Forelimb muscle (tissue), 1 donor: ENCODE data around the gene MRPS16. TPM values are rescaled to one million over a fixed set of nuclear protein-coding genes. Genes with fewer than 3 reads are reported as not detected.
"Not testable (repeated sequence)": the region's sequence is repeated elsewhere in the genome, so short reads cannot be mapped to it uniquely, and the experiment has no call there.

Source experiments
- DNase-seq: peaks from one replicate; pipeline ENCODE4 v3.0.0-alpha.2; 2013; ENCODE audit warnings: low read depth
- polyA plus RNA-seq: library from polyadenylated mRNA; unstranded; fragments of 120-200 nt; gene quantifications from one replicate; pipeline ENCODE4 v1.2.1, GENCODE V29; 2013; ENCODE audit not compliant: insufficient read length

Gene MRPS16
- polyA plus RNA-seq, result 67.4 TPM

DNA sequence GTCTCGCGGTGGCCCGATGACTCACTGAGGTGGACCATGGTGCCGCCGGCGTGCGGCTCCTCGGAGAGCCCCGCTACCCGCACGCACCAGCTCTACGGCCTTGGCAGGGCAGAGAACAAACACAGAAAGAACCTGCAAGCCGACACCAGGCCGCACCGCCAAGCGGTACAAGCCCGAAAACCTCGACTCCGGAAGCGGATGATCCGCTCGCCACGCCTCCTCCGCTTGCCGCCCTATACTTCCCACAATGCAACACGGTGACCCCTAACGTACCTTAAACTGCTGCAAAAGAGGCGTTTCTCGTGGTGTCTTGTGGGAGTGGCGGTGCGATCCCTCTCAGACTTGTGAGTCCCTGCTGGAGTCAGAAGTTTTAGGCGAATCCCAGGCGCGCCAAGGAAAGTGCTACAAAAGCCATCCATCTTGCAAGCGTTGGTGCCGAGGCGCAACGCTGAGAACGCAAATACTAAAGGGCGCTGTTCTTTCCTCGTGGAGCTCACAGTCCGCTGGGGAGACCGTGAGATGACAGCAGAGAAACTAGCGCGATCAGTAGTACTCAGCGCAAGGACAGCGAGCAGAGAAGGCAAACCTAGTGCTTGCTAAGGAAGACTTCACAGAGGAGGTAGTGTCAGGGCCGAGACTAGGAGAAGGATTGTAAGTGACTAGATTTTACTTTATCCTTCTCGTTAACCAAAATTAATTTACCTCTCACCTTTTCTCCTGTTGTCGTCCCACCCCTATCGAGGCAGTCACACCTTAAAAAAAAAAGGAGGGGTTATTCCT lies at the start of gene MRPS16:
TSS of gene MRPS16 (minus strand) at position 200 of the 780 bp plus-strand sequence. CDS start at position 38, 162 bp downstream.
- DNase-seq, result peak; percentile 96

GRCh38 chr10:73296946-73297345 lies 44.5 kb upstream of the MRPS16 start:
- no peak for DNase-seq

DNA sequence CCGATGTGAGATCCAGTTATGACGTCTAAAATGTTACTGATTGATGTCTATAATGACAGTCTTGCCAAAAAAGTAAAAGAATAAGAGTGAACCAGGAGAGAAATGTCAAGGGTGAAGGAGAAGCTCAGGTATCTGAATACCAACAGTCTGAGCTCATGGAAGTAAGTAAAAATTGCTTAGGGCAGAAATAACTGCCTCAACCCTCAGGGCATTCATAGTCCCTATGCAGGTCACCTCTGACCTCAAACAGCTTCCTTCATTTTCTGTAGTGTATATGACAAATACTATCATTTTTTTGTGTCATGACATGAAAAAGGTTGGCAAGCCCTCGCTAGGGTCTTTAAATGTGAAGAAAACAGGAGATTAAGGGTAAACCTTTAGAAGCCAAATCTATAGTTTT lies 41.0 kb upstream of the MRPS16 start:
- no peak for DNase-seq

DNA sequence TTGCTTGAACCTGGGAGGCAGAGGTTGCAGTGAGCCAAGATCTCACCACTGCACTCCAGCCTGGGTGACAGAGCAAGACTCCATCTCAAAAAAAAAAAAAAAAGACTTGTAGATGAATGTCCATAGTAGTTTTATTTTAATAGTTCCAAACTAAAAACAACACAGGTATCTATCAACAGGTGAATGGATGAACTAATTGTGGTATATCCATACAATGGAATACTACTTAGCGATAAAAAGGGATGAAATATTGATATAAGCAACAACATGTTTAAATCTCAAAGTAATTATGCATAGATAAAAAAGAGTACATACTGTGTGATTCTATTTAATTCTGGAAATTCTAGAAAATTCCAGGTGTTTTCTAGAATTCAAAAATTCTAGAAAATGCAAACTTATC lies 37.5 kb upstream of the MRPS16 start:
- DNase-seq, result no peak

- DNase-seq, result no peak
Observed at GRCh38 chr10:73287441-73287840, 35.0 kb upstream of the MRPS16 start.

DNA sequence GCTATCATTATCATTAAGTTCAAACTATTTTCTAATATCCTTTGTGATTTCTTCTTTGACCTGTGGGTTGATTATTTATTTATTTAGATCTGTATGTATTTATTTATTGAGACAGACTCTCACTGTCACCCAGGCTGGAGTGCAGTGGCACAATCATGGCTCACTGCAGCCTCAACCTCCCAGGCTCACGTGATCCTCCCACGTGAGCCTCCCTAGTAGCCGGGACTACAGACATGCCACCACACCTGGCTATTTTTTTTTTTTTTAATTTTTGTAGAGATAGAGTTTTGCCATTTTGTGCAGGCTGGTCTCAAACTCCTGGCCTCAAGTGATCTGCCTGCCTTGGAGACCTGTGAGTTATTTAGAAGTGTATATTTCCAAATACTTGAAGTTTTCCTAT lies 28.7 kb upstream of the MRPS16 start:
- no peak for DNase-seq

DNA sequence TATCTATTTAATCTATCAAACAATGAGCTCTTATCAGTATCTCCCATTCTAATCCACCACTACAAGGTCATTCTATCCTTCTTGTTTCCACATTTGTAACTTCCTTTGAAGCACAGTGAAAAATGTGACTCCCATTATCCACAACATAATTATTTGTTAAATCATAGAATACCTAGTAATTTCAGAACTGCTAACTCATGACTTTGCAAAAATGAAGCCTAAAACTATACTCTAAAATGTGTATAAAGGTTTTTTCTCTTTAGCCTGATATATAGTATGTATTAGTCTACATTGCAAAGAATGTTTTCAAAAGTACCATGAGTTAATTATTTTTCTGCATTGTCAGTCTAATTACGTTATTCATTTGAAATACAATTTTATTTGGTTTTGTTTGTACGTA lies 12.0 kb upstream of the MRPS16 start:
- no peak for DNase-seq

GRCh38 chr10:73263693-73264347 lies 11.4 kb upstream of the MRPS16 start:
- DNase-seq, result no peak

- DNase-seq, result no peak
Observed at GRCh38 chr10:73262880-73263555, 10.6 kb upstream of the MRPS16 start.

DNA sequence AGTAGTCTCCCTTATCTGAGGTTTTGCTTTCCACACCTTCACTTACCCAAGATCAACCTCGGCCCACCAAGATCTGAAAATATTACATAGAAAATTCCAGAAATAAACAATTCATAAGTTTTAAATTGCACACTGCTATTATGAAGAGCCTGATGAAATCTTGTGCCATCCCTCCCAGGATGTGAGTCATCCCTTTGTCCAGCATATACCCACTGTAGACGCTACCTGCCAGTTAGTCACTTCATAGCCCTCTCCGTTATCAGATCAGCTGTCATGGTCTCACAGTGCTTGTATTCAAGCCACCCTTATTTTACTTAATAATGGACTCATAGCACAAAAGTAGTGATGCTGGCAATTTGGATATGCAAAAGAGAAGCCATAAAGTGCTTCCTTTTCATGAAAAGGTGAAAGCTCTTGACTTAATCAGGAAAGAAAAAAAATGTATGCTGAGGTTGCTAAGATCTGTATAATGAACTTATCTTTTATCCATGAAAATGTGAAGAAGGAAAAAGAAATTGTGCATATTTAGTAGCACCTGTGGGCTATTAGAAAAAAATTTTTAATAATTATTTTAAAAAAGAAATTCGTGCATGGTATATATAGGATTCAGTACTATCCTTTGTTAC lies 9.8 kb upstream of the MRPS16 start:
- DNase-seq, result no peak

DNA sequence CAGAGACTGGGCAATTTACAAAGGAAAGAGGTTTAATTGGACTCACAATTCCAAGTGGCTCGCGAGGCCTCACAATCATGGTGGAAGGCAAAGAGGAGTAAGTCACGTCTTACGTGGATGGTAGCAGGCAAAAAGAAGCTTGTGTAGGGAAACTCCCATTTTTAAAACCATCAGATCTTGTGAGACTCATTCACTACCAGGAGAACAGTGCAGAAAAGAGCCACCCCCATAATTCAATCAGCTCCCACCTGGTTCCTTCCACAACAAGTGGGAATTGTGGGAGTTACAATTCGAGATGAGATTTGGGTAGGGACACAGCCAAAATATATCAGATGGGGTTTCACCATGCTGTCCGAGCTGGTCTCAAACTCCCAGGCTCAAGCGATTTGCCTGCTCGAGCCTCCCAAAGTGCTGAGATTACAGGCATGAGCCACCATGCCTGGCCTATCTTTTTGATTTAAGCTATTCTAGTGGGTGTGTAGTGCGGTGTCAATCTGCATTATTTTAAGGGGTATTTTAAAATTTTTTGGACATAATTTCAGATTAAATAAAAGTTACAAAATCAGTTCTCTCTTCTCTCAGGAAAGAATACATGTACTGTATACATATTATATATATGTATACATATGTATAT lies 9.0 kb upstream of the MRPS16 start:
- no peak for DNase-seq

DNA sequence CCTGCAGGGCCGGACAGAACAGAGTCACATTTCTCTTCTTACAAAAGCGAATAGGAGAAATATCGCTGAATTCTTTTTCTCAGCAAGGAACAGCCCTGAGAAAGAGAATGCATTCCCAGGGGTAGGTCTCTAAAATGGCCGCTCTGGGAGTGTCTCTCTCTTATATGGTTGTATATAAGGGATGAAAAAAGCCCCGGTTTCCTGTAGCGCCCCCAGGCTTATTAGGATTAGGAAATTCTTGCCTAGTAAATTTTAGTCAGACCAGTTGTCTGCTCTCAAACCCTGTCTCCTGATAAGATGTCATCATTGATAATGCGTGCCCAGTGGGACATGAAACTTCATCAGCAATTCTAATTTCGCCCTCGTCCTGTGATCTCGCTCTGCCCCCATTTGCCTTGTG lies 6.2 kb upstream of the MRPS16 start:
- not testable (repeated sequence) for DNase-seq

DNA sequence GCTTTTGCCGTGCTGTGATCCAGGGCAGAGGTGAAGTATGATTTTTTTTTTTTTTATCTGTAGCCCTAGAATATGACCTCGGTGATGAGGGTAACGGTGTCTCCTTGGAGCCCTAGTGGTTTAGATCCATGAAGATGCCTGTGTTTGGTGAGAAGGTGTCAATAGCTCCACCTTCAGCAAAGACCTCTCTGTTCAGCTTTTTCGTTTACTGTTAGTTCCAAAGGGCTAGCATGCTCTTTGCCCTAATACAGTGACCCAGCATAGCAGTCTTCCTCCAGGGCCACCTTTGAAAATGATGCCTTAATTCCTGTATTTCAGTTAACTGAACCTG lies 746 bp upstream of the MRPS16 start:
- DNase-seq, result no peak

- DNase-seq, result no peak
Observed at GRCh38 chr10:73251683-73252444, 580 bp downstream of the MRPS16 start.

DNA sequence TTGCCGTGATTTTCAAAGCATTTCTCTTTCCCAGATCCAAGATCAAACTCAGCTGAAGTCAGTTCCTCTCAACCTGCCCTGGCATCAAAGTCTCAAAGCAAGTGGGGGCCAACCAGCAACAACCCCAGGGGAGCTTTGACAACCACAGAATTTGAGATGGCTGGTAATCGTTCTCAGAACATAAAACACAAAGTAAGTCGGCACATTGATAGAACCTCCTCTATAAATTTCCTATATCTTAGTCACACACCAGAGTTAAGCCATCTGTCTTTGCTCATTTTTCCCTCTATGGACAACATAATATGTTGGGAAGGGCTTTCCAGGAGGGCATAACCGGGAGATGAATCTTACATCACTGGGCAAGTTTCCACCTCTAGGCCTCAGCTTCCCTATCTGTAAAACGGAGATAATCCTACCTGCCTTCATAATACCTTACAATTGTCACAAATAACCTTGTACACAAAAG lies 4.2 kb downstream of the MRPS16 start:
- no peak for DNase-seq

- no peak for DNase-seq
Observed at GRCh38 chr10:73247509-73248258, 4.8 kb downstream of the MRPS16 start.

GRCh38 chr10:73246646-73247508 lies 5.6 kb downstream of the MRPS16 start, which contains the start of gene DNAJC9:
Gene DNAJC9, minus strand, starts transcription at chr10:73247255. Its CDS starts 66 bp downstream, at chr10:73247189.
- DNase-seq, result peak; percentile 81

DNA sequence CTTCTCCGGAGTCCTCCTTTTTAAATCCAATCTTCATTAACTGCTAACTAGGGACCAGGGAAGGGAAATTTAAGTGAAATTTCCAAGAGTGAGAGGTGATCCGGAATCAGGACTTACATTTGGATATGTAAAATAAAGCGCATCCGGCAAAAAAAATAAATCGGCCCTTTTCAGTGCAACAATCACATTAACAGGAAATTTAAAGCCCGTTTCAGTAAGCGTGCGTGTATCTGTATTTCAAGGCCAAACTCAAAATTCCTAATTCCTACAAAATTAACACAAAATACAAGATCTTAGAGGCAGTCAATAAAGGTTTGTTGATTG lies 6.2 kb downstream of the MRPS16 start:
- DNase-seq, result no peak

DNA sequence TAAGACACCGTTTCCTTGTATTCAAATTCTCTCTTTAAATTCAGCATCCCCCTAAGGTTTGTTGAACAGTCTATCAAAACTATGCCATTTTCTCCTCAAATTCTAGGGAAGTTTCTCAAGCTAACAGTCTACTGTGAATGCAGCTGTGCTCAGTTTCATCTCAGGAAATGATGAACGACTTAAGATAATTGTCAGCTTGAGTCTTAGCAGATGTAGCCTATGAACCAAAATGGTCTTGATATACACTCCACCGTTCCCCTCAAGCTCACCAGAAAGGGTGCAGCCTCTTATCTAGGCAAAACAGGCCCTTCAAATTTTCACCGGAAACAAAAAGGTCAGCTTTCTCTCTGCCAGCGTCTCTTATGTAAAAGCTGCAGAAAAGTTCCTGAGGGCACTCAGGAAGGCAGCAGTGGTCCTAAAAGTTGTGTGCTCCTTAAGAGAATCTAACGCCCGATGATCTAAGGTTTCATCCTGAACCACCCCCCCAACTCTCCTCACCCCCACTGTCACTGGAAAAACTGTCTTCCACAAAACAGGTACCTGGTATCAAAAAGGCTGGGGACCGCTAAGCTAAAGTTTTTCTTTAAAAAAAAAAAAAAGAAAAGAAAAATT lies 7.5 kb downstream of the MRPS16 start:
- DNase-seq, result no peak
